SK-N-SH treated with all-trans-retinoic acid at 6 μM for 48 hours (cell line): ENCODE data around the gene PKIG.

ENCODE experiments used
- ARNTL ChIP-seq: fragments of 450-650 bp; formaldehyde crosslinking; IDR thresholded peaks from 2 replicates; pipeline ENCODE4 v1.5.0; 2020; ENCODE audit warnings: low read depth, mild to moderate bottlenecking, moderate library complexity, borderline replicate concordance
- BACH2 ChIP-seq: fragments of 250-450 bp; sonication (Bioruptor Pico); IDR thresholded peaks from 2 replicates; pipeline ENCODE4 v1.9.0; 2021; ENCODE audit warnings: mild to moderate bottlenecking, borderline replicate concordance
- CSDC2 ChIP-seq: fragments of 250-450 bp; sonication (Bioruptor Pico); IDR thresholded peaks from 2 replicates; pipeline ENCODE4 v1.5.0; 2020; ENCODE audit warnings: mild to moderate bottlenecking, moderate library complexity
- ESRRG ChIP-seq: fragments of 250-450 bp; sonication (Bioruptor Pico); IDR thresholded peaks from 2 replicates; pipeline ENCODE4 v1.6.1; 2021; ENCODE audit warnings: mild to moderate bottlenecking
- PPARA ChIP-seq: fragments of 250-450 bp; sonication (Bioruptor Pico); IDR thresholded peaks from 2 replicates; pipeline ENCODE4 v1.5.0; 2020; ENCODE audit warnings: mild to moderate bottlenecking, borderline replicate concordance
- TCF4 ChIP-seq: fragments of 250-450 bp; sonication (Bioruptor Pico); IDR thresholded peaks from 2 replicates; pipeline ENCODE4 v1.8.0; 2021; ENCODE audit warnings: mild to moderate bottlenecking, moderate library complexity, borderline replicate concordance
- ZC3H10 ChIP-seq: fragments of 250-450 bp; sonication (Bioruptor Pico); IDR thresholded peaks from 2 replicates; pipeline ENCODE4 v1.5.1; 2021; ENCODE audit warnings: mild to moderate bottlenecking, moderate library complexity
- ZFP3 ChIP-seq: fragments of 250-450 bp; sonication (Bioruptor Pico); IDR thresholded peaks from 2 replicates; pipeline ENCODE4 v1.5.0; 2020; ENCODE audit warnings: mild to moderate bottlenecking, moderate library complexity
- ZFP30 ChIP-seq: fragments of 450-650 bp; formaldehyde crosslinking; IDR thresholded peaks from 2 replicates; pipeline ENCODE4 v1.5.0; 2022; ENCODE audit warnings: mild to moderate bottlenecking, moderate library complexity
- ZNF565 ChIP-seq: fragments of 450-650 bp; formaldehyde crosslinking; conservative IDR thresholded peaks from 2 replicates; pipeline ENCODE4 v1.5.0; 2020; ENCODE audit warnings: low read depth, mild to moderate bottlenecking, moderate library complexity
- ZNF8 ChIP-seq: fragments of 450-650 bp; formaldehyde crosslinking; IDR thresholded peaks from 2 replicates; pipeline ENCODE4 v1.5.0; 2020; ENCODE audit warnings: mild to moderate bottlenecking, moderate library complexity
- TF ChIP-seq, protein P1 (sequence below): fragments of 250-450 bp; sonication (Bioruptor Pico); IDR thresholded peaks from 2 replicates; pipeline ENCODE4 v1.5.1; 2020; ENCODE audit warnings: low read depth, mild to moderate bottlenecking, moderate library complexity
- TF ChIP-seq, protein P2 (sequence below): fragments of 250-450 bp; sonication (Bioruptor Pico); IDR thresholded peaks from 2 replicates; pipeline ENCODE4 v1.8.0; 2020; ENCODE audit warnings: mild to moderate bottlenecking, moderate library complexity, borderline replicate concordance
- TF ChIP-seq, protein P3 (sequence below): fragments of 250-450 bp; sonication (Bioruptor Pico); IDR thresholded peaks from 2 replicates; pipeline ENCODE4 v1.5.0; 2020; ENCODE audit warnings: mild to moderate bottlenecking, moderate library complexity

DNA sequence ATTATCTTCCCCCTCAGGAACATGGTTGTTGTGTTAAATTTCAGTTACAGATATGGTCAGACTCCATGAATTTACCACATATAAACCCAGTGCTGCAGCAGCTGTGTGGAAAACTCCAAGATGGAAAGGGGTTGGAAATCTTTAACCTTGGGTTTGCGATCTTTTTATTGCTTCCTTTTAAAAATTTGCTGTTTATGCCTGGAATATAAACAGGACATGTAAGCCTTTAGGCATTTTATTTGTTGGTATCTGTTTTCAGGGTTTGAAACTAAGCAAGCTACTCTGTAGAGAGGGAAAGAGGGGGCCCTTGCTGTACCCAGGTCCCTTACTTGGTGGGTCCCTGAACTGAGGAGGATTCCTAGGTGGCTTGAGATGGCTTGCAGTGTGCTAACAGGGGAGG lies 778 bp downstream of the PKIG start:
- TF ChIP-seq, protein P1, sequence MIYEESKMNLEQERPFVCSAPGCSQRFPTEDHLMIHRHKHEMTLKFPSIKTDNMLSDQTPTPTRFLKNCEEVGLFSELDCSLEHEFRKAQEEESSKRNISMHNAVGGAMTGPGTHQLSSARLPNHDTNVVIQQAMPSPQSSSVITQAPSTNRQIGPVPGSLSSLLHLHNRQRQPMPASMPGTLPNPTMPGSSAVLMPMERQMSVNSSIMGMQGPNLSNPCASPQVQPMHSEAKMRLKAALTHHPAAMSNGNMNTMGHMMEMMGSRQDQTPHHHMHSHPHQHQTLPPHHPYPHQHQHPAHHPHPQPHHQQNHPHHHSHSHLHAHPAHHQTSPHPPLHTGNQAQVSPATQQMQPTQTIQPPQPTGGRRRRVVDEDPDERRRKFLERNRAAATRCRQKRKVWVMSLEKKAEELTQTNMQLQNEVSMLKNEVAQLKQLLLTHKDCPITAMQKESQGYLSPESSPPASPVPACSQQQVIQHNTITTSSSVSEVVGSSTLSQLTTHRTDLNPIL (CRISPR knock-in tag) = no peak
- no peak for TF ChIP-seq BACH2 (CRISPR knock-in tag)
- TF ChIP-seq ZFP3 (CRISPR knock-in tag) = no peak
- no peak for TF ChIP-seq ZFP30 (CRISPR knock-in tag)
- TF ChIP-seq PPARA = no peak
- no peak for TF ChIP-seq TCF4 (CRISPR knock-in tag)
- TF ChIP-seq, protein P2, sequence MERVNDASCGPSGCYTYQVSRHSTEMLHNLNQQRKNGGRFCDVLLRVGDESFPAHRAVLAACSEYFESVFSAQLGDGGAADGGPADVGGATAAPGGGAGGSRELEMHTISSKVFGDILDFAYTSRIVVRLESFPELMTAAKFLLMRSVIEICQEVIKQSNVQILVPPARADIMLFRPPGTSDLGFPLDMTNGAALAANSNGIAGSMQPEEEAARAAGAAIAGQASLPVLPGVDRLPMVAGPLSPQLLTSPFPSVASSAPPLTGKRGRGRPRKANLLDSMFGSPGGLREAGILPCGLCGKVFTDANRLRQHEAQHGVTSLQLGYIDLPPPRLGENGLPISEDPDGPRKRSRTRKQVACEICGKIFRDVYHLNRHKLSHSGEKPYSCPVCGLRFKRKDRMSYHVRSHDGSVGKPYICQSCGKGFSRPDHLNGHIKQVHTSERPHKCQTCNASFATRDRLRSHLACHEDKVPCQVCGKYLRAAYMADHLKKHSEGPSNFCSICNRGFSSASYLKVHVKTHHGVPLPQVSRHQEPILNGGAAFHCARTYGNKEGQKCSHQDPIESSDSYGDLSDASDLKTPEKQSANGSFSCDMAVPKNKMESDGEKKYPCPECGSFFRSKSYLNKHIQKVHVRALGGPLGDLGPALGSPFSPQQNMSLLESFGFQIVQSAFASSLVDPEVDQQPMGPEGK (CRISPR knock-in tag) = no peak
- no peak for TF ChIP-seq CSDC2 (CRISPR knock-in tag)
- TF ChIP-seq, protein P3, sequence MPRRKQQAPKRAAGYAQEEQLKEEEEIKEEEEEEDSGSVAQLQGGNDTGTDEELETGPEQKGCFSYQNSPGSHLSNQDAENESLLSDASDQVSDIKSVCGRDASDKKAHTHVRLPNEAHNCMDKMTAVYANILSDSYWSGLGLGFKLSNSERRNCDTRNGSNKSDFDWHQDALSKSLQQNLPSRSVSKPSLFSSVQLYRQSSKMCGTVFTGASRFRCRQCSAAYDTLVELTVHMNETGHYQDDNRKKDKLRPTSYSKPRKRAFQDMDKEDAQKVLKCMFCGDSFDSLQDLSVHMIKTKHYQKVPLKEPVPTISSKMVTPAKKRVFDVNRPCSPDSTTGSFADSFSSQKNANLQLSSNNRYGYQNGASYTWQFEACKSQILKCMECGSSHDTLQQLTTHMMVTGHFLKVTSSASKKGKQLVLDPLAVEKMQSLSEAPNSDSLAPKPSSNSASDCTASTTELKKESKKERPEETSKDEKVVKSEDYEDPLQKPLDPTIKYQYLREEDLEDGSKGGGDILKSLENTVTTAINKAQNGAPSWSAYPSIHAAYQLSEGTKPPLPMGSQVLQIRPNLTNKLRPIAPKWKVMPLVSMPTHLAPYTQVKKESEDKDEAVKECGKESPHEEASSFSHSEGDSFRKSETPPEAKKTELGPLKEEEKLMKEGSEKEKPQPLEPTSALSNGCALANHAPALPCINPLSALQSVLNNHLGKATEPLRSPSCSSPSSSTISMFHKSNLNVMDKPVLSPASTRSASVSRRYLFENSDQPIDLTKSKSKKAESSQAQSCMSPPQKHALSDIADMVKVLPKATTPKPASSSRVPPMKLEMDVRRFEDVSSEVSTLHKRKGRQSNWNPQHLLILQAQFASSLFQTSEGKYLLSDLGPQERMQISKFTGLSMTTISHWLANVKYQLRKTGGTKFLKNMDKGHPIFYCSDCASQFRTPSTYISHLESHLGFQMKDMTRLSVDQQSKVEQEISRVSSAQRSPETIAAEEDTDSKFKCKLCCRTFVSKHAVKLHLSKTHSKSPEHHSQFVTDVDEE = no peak
- TF ChIP-seq ZNF8 (CRISPR knock-in tag) = no peak
- no peak for TF ChIP-seq ESRRG (CRISPR knock-in tag)
- no peak for TF ChIP-seq ZNF565 (CRISPR knock-in tag)
- TF ChIP-seq ARNTL (CRISPR knock-in tag) = no peak
- TF ChIP-seq ZC3H10 (CRISPR knock-in tag) = no peak
